Adrenal gland (tissue), 5 donors: ENCODE measurements around the gene SLC51B.

ENCODE experiments used
- POLR2A ChIP-seq, 2 donors: fragments of 450-650 bp; IDR thresholded peaks; one replicate each; pipeline ENCODE4 v1.6.1; 2017; ENCODE audit warnings: antibody characterized with exemption in 2 of 2, mild to moderate bottlenecking in 2 of 2, moderate library complexity in 1 of 2
- TF ChIP-seq, protein P1 (sequence below), 6 experiments: fragments of 450-650 bp in 4 of 6; fragments of 200-600 bp in 2 of 6; sonication (generic) in 1 of 6; IDR thresholded peaks; 1 replicate in 5 of 6; 2 replicates in 1 of 6; pipeline versions ENCODE4 v1.5.1 to v1.8.0; 2016 to 2021; ENCODE audit warnings: antibody characterized with exemption in 6 of 6, mild to moderate bottlenecking in 2 of 6, moderate library complexity in 1 of 6
- donor health status: DM: no; HTN: no; CAD: no.

DNA sequence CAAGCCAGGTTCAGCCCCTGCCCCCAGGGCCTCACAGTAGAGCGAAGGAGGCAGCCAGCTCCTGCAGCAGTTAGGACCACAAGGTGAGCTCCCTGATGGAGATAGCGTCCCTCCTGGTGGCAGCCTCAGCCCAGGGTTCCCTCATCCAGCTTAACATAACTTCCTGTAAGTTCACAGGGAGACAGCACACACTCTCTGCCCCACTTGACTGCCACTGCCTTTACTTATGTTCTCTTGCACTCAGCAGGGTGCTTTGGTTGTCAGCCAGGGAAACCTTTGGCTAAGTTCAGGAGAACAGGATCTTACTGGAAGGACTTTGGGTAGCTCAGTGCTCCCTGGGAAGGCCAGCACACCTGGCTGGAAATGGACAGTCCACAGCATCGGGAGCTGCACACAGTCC, 42.2 kb downstream of the SLC51B start:
- TF ChIP-seq, protein P1, sequence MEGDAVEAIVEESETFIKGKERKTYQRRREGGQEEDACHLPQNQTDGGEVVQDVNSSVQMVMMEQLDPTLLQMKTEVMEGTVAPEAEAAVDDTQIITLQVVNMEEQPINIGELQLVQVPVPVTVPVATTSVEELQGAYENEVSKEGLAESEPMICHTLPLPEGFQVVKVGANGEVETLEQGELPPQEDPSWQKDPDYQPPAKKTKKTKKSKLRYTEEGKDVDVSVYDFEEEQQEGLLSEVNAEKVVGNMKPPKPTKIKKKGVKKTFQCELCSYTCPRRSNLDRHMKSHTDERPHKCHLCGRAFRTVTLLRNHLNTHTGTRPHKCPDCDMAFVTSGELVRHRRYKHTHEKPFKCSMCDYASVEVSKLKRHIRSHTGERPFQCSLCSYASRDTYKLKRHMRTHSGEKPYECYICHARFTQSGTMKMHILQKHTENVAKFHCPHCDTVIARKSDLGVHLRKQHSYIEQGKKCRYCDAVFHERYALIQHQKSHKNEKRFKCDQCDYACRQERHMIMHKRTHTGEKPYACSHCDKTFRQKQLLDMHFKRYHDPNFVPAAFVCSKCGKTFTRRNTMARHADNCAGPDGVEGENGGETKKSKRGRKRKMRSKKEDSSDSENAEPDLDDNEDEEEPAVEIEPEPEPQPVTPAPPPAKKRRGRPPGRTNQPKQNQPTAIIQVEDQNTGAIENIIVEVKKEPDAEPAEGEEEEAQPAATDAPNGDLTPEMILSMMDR (IDR thresholded peaks at IDR 0.05): no peak
- no peak for TF ChIP-seq POLR2A (IDR thresholded peaks at IDR 0.05)
